ENCODE measurements around the gene LMOD2. TPM values are rescaled to one million over a fixed set of nuclear protein-coding genes. Genes with fewer than 3 reads are reported as not detected.
"Not testable (repeated sequence)": the region's sequence is repeated elsewhere in the genome, so short reads cannot be mapped to it uniquely, and the experiment has no call there.

The LMOD2 gene
- total and polyA plus RNA-seq, 9 donors, result 58.8 to 277 (median 129) TPM

- DNase-seq, result peak; percentile 65
- no peaks in the 10 kb centered on the region for H3K4me1 ChIP-seq (ENCODE audit: control insufficient read depth, insufficient read depth, low read length)
- no peak overlapping the region for H3K4me3 ChIP-seq (ENCODE audit: low read length)
- no peaks in the 10 kb centered on the region for H3K9me3 ChIP-seq (replicated peaks; ENCODE audit: control insufficient read depth, low read depth, low read length)
- WGBS (ENCODE audit: insufficient coverage), result 66% methylated on average over 3 of the region's 6 CpGs
- no peaks in the 10 kb centered on the region for H3K27me3 ChIP-seq (ENCODE audit: control insufficient read depth, insufficient read depth, low read length)
- no peaks in the 10 kb centered on the region for H3K36me3 ChIP-seq (ENCODE audit: control insufficient read depth, insufficient read depth, low read length)
- H3K27ac ChIP-seq (ENCODE audit: low read length), result peak overlapping the region; percentile 78
Measured at GRCh38 chr7:123622660-123623386, 32.8 kb upstream of the LMOD2 start.

GRCh38 chr7:123624527-123625183 is 31.0 kb upstream of the LMOD2 start:
- WGBS (ENCODE audit: insufficient coverage), result 60% methylated on average over 9 of the region's 12 CpGs
- no peak overlapping the region for H3K4me3 ChIP-seq (ENCODE audit: low read length)
- H3K27me3 ChIP-seq (ENCODE audit: control insufficient read depth, insufficient read depth, low read length), result no peaks in the 10 kb centered on the region
- no peaks in the 10 kb centered on the region for H3K36me3 ChIP-seq (ENCODE audit: control insufficient read depth, insufficient read depth, low read length)
- no peaks in the 10 kb centered on the region for H3K4me1 ChIP-seq (ENCODE audit: control insufficient read depth, insufficient read depth, low read length)
- no peak for DNase-seq
- H3K9me3 ChIP-seq (replicated peaks; ENCODE audit: control insufficient read depth, low read depth, low read length), result no peaks in the 10 kb centered on the region
- H3K27ac ChIP-seq (ENCODE audit: low read length), result no peak overlapping the region

GRCh38 chr7:123625254-123625653 is 30.4 kb upstream of the LMOD2 start:
- no peaks in the 10 kb centered on the region for H3K4me1 ChIP-seq (ENCODE audit: control insufficient read depth, insufficient read depth, low read length)
- no peak overlapping the region for H3K4me3 ChIP-seq (ENCODE audit: low read length)
- no peak for DNase-seq
- no peaks in the 10 kb centered on the region for H3K27me3 ChIP-seq (ENCODE audit: control insufficient read depth, insufficient read depth, low read length)
- H3K36me3 ChIP-seq (ENCODE audit: control insufficient read depth, insufficient read depth, low read length), result no peaks in the 10 kb centered on the region
- H3K9me3 ChIP-seq (replicated peaks; ENCODE audit: control insufficient read depth, low read depth, low read length), result no peaks in the 10 kb centered on the region
- no peak overlapping the region for H3K27ac ChIP-seq (ENCODE audit: low read length)
- 31% methylated on average over 2 of the region's 2 CpGs for WGBS (ENCODE audit: insufficient coverage)

GRCh38 chr7:123627851-123628250 is 27.8 kb upstream of the LMOD2 start:
- Histone ChIP-seq H3K4me3 (ENCODE audit: low read length) (no peak overlapping the region), H3K36me3 (ENCODE audit: control insufficient read depth, insufficient read depth, low read length) (no peaks in the 10 kb centered on the region), H3K9me3 (replicated peaks; ENCODE audit: control insufficient read depth, low read depth, low read length) (no peaks in the 10 kb centered on the region), H3K4me1 (ENCODE audit: control insufficient read depth, insufficient read depth, low read length) (no peaks in the 10 kb centered on the region), H3K27ac (ENCODE audit: low read length) (no peak overlapping the region), H3K27me3 (ENCODE audit: control insufficient read depth, insufficient read depth, low read length) (no peaks in the 10 kb centered on the region)
- WGBS (ENCODE audit: insufficient coverage), result no CpG with 5 or more reads among the region's 2 CpGs
- DNase-seq, result no peak

GRCh38 chr7:123628829-123629228 is 26.8 kb upstream of the LMOD2 start:
- Histone ChIP-seq H3K4me3 (ENCODE audit: low read length) (no peak overlapping the region), H3K27me3 (ENCODE audit: control insufficient read depth, insufficient read depth, low read length) (no peaks in the 10 kb centered on the region), H3K36me3 (ENCODE audit: control insufficient read depth, insufficient read depth, low read length) (no peaks in the 10 kb centered on the region), H3K4me1 (ENCODE audit: control insufficient read depth, insufficient read depth, low read length) (no peaks in the 10 kb centered on the region), H3K9me3 (replicated peaks; ENCODE audit: control insufficient read depth, low read depth, low read length) (no peaks in the 10 kb centered on the region), H3K27ac (ENCODE audit: low read length) (no peak overlapping the region)
- no CpG with 5 or more reads among the region's 5 CpGs for WGBS (ENCODE audit: insufficient coverage)
- no peak for DNase-seq

GRCh38 chr7:123629281-123629680 is 26.4 kb upstream of the LMOD2 start:
- H3K27ac ChIP-seq (ENCODE audit: low read length), result no peak overlapping the region
- H3K4me1 ChIP-seq (ENCODE audit: control insufficient read depth, insufficient read depth, low read length), result no peaks in the 10 kb centered on the region

GRCh38 chr7:123632808-123633207 is 22.9 kb upstream of the LMOD2 start:
- WGBS (ENCODE audit: insufficient coverage), result no CpG with 5 or more reads among the region's 2 CpGs
- Histone ChIP-seq H3K9me3 (replicated peaks; ENCODE audit: control insufficient read depth, low read depth, low read length) (no peaks in the 10 kb centered on the region), H3K27me3 (ENCODE audit: control insufficient read depth, insufficient read depth, low read length) (no peaks in the 10 kb centered on the region), H3K36me3 (ENCODE audit: control insufficient read depth, insufficient read depth, low read length) (no peaks in the 10 kb centered on the region), H3K27ac (ENCODE audit: low read length) (no peak overlapping the region), H3K4me1 (ENCODE audit: control insufficient read depth, insufficient read depth, low read length) (no peaks in the 10 kb centered on the region), H3K4me3 (ENCODE audit: low read length) (no peak overlapping the region)
- DNase-seq, result no peak

More at GRCh38 chr7:123629281-123629680, 26.4 kb upstream of the LMOD2 start:
- H3K27me3 ChIP-seq (ENCODE audit: control insufficient read depth, insufficient read depth, low read length), result no peaks in the 10 kb centered on the region
- no peaks in the 10 kb centered on the region for H3K9me3 ChIP-seq (replicated peaks; ENCODE audit: control insufficient read depth, low read depth, low read length)
- no peak for DNase-seq
- WGBS (ENCODE audit: insufficient coverage), result no CpG with 5 or more reads among the region's 1 CpG
- H3K4me3 ChIP-seq (ENCODE audit: low read length), result no peak overlapping the region
- H3K36me3 ChIP-seq (ENCODE audit: control insufficient read depth, insufficient read depth, low read length), result no peaks in the 10 kb centered on the region

- Histone ChIP-seq H3K9me3 (replicated peaks; ENCODE audit: control insufficient read depth, low read depth, low read length) (no peaks in the 10 kb centered on the region), H3K4me3 (ENCODE audit: low read length) (no peak overlapping the region), H3K4me1 (ENCODE audit: control insufficient read depth, insufficient read depth, low read length) (no peaks in the 10 kb centered on the region), H3K27ac (ENCODE audit: low read length) (no peak overlapping the region), H3K36me3 (ENCODE audit: control insufficient read depth, insufficient read depth, low read length) (no peaks in the 10 kb centered on the region), H3K27me3 (ENCODE audit: control insufficient read depth, insufficient read depth, low read length) (no peaks in the 10 kb centered on the region)
- DNase-seq, result no peak
- WGBS (ENCODE audit: insufficient coverage), result no CpG with 5 or more reads among the region's 7 CpGs
Measured at GRCh38 chr7:123633553-123633952, 22.1 kb upstream of the LMOD2 start.

- not testable (repeated sequence) for DNase-seq; H3K4me3 ChIP-seq (ENCODE audit: low read length); H3K36me3 ChIP-seq (ENCODE audit: control insufficient read depth, insufficient read depth, low read length); H3K9me3 ChIP-seq (replicated peaks; ENCODE audit: control insufficient read depth, low read depth, low read length); H3K27ac ChIP-seq (ENCODE audit: low read length); H3K27me3 ChIP-seq (ENCODE audit: control insufficient read depth, insufficient read depth, low read length); H3K4me1 ChIP-seq (ENCODE audit: control insufficient read depth, insufficient read depth, low read length)
- WGBS (ENCODE audit: insufficient coverage), result no CpG with 5 or more reads among the region's 2 CpGs
Measured at GRCh38 chr7:123634011-123634573, 21.6 kb upstream of the LMOD2 start.

GRCh38 chr7:123635551-123636359 is 19.9 kb upstream of the LMOD2 start:
- Histone ChIP-seq H3K36me3 (ENCODE audit: control insufficient read depth, insufficient read depth, low read length) (no peaks in the 10 kb centered on the region), H3K27ac (ENCODE audit: low read length) (no peak overlapping the region), H3K27me3 (ENCODE audit: control insufficient read depth, insufficient read depth, low read length) (no peaks in the 10 kb centered on the region), H3K4me3 (ENCODE audit: low read length) (no peak overlapping the region), H3K4me1 (ENCODE audit: control insufficient read depth, insufficient read depth, low read length) (no peaks in the 10 kb centered on the region), H3K9me3 (replicated peaks; ENCODE audit: control insufficient read depth, low read depth, low read length) (no peaks in the 10 kb centered on the region)
- peak; percentile 49 for DNase-seq
- 0% methylated on average over 1 of the region's 4 CpGs for WGBS (ENCODE audit: insufficient coverage)
